ENCODE results near the gene RASAL3. TPM values are rescaled to one million over a fixed set of nuclear protein-coding genes. Genes with fewer than 3 reads are reported as not detected.

Gene RASAL3
- total RNA-seq, 1 experiment from 2014 or later: 1.9 TPM

- H3K18ac ChIP-seq (ENCODE audit: insufficient read length, low read depth, low read length): no peak overlapping the region
- no peak overlapping the region for H3K9ac ChIP-seq (ENCODE audit: extremely low read depth, insufficient read length, low read length)
- H3K14ac ChIP-seq (ENCODE audit: insufficient read depth, low read length): no peak overlapping the region
- no peak overlapping the region for H2BK20ac ChIP-seq (ENCODE audit: low read depth, low read length, poor library complexity, severe bottlenecking)
- H2BK120ac ChIP-seq (ENCODE audit: low read depth, low read length, poor library complexity, severe bottlenecking): no peak overlapping the region
- no peak overlapping the region for H4K8ac ChIP-seq (replicated peaks; ENCODE audit: insufficient read length, low read depth, low read length)
- H3K9me3 Mint-ChIP-seq: peaks cover 0 to 3% of the 10 kb centered on the region in 2 experiments; a peak in 2 of 5 replicates
- no peak overlapping the region for H2BK15ac ChIP-seq (ENCODE audit: low read depth, low read length)
- no peak overlapping the region for H3K27ac ChIP-seq (ENCODE audit: insufficient read length, low read depth, low read length)
- H4K91ac ChIP-seq (ENCODE audit: insufficient read length, low read depth, low read length): no peak overlapping the region
- no peak overlapping the region for H4K5ac ChIP-seq (ENCODE audit: insufficient read length, low read depth, low read length)
- H3K23me2 ChIP-seq (ENCODE audit: insufficient read length, low read depth, low read length, poor library complexity, severe bottlenecking): peaks cover 6% of the 10 kb centered on the region
- H3K79me1 ChIP-seq (ENCODE audit: insufficient read depth, low read depth, low read length, poor library complexity, severe bottlenecking): peaks cover 10% of the 10 kb centered on the region
- H2AK5ac ChIP-seq (ENCODE audit: insufficient read length, low read length): no peak overlapping the region
- peak overlapping the region; percentile 98 to 99 for H3K4me3 Mint-ChIP-seq
- no peak overlapping the region for H3K23ac ChIP-seq (ENCODE audit: insufficient read length, low read depth, low read length)
- no peak overlapping the region for H2AFZ ChIP-seq (ENCODE audit: low read length)
- peaks cover 36% of the 10 kb centered on the region for H3K79me2 ChIP-seq (ENCODE audit: insufficient read depth, low read length)
- TF ChIP-seq, protein P1, sequence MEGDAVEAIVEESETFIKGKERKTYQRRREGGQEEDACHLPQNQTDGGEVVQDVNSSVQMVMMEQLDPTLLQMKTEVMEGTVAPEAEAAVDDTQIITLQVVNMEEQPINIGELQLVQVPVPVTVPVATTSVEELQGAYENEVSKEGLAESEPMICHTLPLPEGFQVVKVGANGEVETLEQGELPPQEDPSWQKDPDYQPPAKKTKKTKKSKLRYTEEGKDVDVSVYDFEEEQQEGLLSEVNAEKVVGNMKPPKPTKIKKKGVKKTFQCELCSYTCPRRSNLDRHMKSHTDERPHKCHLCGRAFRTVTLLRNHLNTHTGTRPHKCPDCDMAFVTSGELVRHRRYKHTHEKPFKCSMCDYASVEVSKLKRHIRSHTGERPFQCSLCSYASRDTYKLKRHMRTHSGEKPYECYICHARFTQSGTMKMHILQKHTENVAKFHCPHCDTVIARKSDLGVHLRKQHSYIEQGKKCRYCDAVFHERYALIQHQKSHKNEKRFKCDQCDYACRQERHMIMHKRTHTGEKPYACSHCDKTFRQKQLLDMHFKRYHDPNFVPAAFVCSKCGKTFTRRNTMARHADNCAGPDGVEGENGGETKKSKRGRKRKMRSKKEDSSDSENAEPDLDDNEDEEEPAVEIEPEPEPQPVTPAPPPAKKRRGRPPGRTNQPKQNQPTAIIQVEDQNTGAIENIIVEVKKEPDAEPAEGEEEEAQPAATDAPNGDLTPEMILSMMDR (conservative IDR thresholded peaks at IDR 0.05): no peak; the same call in 2 of the 3 replicates
- no peaks in the 10 kb centered on the region for H4K20me1 ChIP-seq (ENCODE audit: control insufficient read depth, insufficient read depth, insufficient read length)
- H3K4ac ChIP-seq (ENCODE audit: low read depth, low read length): no peak overlapping the region
- no peaks in the 10 kb centered on the region for H3K27me3 ChIP-seq (ENCODE audit: insufficient read depth, low read length)
- H3K27ac Mint-ChIP-seq: no peak overlapping the region
- H3K36me3 Mint-ChIP-seq (ENCODE audit: insufficient read depth in 1 of 3, low read depth in 3 of 3): peaks cover 31 to 48% (median 46%) of the 10 kb centered on the region in 3 experiments
- no CpG with 5 or more reads among the region's 16 CpGs for WGBS (ENCODE audit: extremely low coverage, insufficient read length, low lambda C conversion rate)
- no peaks in the 10 kb centered on the region for H3K27me3 Mint-ChIP-seq (ENCODE audit: low read depth)
- peak overlapping the region; percentile 22 for H3K4me2 ChIP-seq (ENCODE audit: insufficient read depth, insufficient read length, low read length)
- DNase-seq: no peak
- H3K4me1 ChIP-seq (ENCODE audit: insufficient read depth, low read length): no peaks in the 10 kb centered on the region
- peaks cover 12 to 19% of the 10 kb centered on the region in 2 experiments for H3K4me1 Mint-ChIP-seq
- no peak overlapping the region for H2BK5ac ChIP-seq (ENCODE audit: insufficient read length, low read length)
- no peak overlapping the region for H2BK12ac ChIP-seq (ENCODE audit: insufficient read length, low read depth, low read length)
- no peak overlapping the region for H3T11ph ChIP-seq (ENCODE audit: low read length)
- H3K9me3 ChIP-seq (ENCODE audit: control insufficient read depth, low read depth, low read length): no peaks in the 10 kb centered on the region
- no peak overlapping the region for H3K56ac ChIP-seq (ENCODE audit: insufficient read length, low read depth, low read length)
Observed at GRCh38 chr19:15419413-15420025, 44.8 kb downstream of the RASAL3 start.
